Endothelial cell of umbilical vein (primary cell): ENCODE results near the gene PLCB4. TPM values are rescaled to one million over a fixed set of nuclear protein-coding genes. Genes with fewer than 3 reads are reported as not detected.

ENCODE experiments used
- BruUV-seq: library from RNA; stranded (reverse); fragments of 400-500 nt; replicated peaks from 2 replicates; lab custom pipeline; 2021; lab: Mats Ljungman, UMichigan
- CTCF ChIA-PET: fragments of 300-600, 350-600 bp; sonication (Branson Sonifier 250); formaldehyde crosslinking; loops from one replicate; lab custom pipeline; 2021; ENCODE audit warnings: antibody characterized with exemption, inconsistent platforms; lab: Charles Lee
- POLR2A ChIA-PET: fragments of 300-600, 350-600 bp; sonication (Branson Sonifier 250); formaldehyde crosslinking; loops from one replicate; lab custom pipeline; 2021; ENCODE audit warnings: antibody characterized with exemption, inconsistent platforms; lab: Charles Lee
- DNase-seq: peaks from one replicate; pipeline ENCODE4 v3.0.0-alpha.2; 2011; ENCODE audit warnings: low read depth, low spot score
- FAIRE-seq: peaks from 2 replicates; lab custom pipeline; 2011; peaks lifted over from hg19 to GRCh38; lab: Jason Lieb, UNC
- H2AFZ ChIP-seq: 2 replicates; pipeline ENCODE4 v1.6.0; 2012; ENCODE audit warnings: low read depth, low read length, control low read depth, inconsistent platforms
- H3K27ac ChIP-seq: 2 replicates; pipeline ENCODE4 v1.5.1; 2011; ENCODE audit warnings: low read depth, mild to moderate bottlenecking, control low read depth, low read length, moderate library complexity; ENCODE audit not compliant: insufficient read depth
- H3K27me3 ChIP-seq, 2 experiments: 2 replicates each; pipeline versions ENCODE4 v1.6.0 to v1.6.1; 2011; ENCODE audit warnings: low read length in 2 of 2, mixed read lengths in 1 of 2; ENCODE audit not compliant: control insufficient read depth in 2 of 2, insufficient read depth in 2 of 2
- H3K36me3 ChIP-seq, 2 experiments: 2 replicates in 1 of 2; 3 replicates in 1 of 2; pipeline ENCODE4 v1.5.1; 2011; ENCODE audit warnings: low read length in 2 of 2, mild to moderate bottlenecking in 1 of 2, moderate library complexity in 1 of 2; ENCODE audit not compliant: control insufficient read depth in 2 of 2, insufficient read depth in 2 of 2; ENCODE audit errors: extremely low read depth in 1 of 2
- H3K4me1 ChIP-seq: 3 replicates; pipeline ENCODE4 v1.5.1; 2011; ENCODE audit warnings: mild to moderate bottlenecking, low read length; ENCODE audit not compliant: control insufficient read depth, insufficient read depth; ENCODE audit errors: extremely low read depth
- H3K4me2 ChIP-seq: 2 replicates; pipeline ENCODE4 v1.6.1; 2011; ENCODE audit warnings: low read length, control low read depth, mixed read lengths; ENCODE audit not compliant: insufficient read depth
- H3K4me3 ChIP-seq, 3 experiments: fragments of 200-600 bp in 1 of 3; sonication (generic), shearing (Covaris generic) in 1 of 3; replicated peaks in 1 of 3; 2 replicates each; pipeline ENCODE4 v1.5.1; 2011 to 2016; ENCODE audit warnings: control low read depth in 3 of 3, low read length in 3 of 3, mild to moderate bottlenecking in 2 of 3, inconsistent platforms in 1 of 3, low read depth in 1 of 3, moderate library complexity in 1 of 3; ENCODE audit not compliant: insufficient read depth in 1 of 3
- H3K79me2 ChIP-seq: 2 replicates; pipeline ENCODE4 v1.6.0; 2012; ENCODE audit warnings: low read length, inconsistent platforms; ENCODE audit not compliant: control insufficient read depth, insufficient read depth
- H3K9ac ChIP-seq: replicated peaks from 2 replicates; pipeline ENCODE3; 2011; ENCODE audit warnings: low read length, control low read depth; ENCODE audit not compliant: insufficient read depth; ENCODE audit errors: extremely low read depth
- H3K9me1 ChIP-seq: replicated peaks from 3 replicates; pipeline ENCODE4 v1.6.0; 2011; ENCODE audit warnings: mild to moderate bottlenecking, low read length; ENCODE audit not compliant: control insufficient read depth, insufficient read depth; ENCODE audit errors: extremely low read depth
- H3K9me3 ChIP-seq: replicated peaks from 2 replicates; pipeline ENCODE4 v1.5.1; 2012; ENCODE audit warnings: low read length, inconsistent platforms; ENCODE audit not compliant: control insufficient read depth, insufficient read depth
- H4K20me1 ChIP-seq: replicated peaks from 2 replicates; pipeline ENCODE3; 2011; ENCODE audit warnings: mild to moderate bottlenecking, low read length; ENCODE audit not compliant: control insufficient read depth, insufficient read depth; ENCODE audit errors: extremely low read depth
- EZH2 ChIP-seq: IDR thresholded peaks from 2 replicates; pipeline ENCODE4 v1.6.1; 2012; ENCODE audit warnings: borderline replicate concordance, low read depth, mild to moderate bottlenecking, moderate library complexity, low read length, inconsistent platforms; ENCODE audit not compliant: severe bottlenecking
- FOS ChIP-seq: IDR thresholded peaks from 2 replicates; pipeline ENCODE4 v1.6.1; 2011; ENCODE audit warnings: mild to moderate bottlenecking, low read length, moderate library complexity, borderline replicate concordance; ENCODE audit not compliant: insufficient read depth
- GATA2 ChIP-seq: IDR thresholded peaks from 2 replicates; pipeline ENCODE4 v1.7.0; 2011; ENCODE audit warnings: low read depth, mild to moderate bottlenecking, moderate library complexity, mixed read lengths, low read length; ENCODE audit not compliant: insufficient read length, insufficient read depth
- JUN ChIP-seq: IDR thresholded peaks from 2 replicates; pipeline ENCODE4 v1.6.1; 2011; ENCODE audit warnings: borderline replicate concordance, low read depth; ENCODE audit not compliant: insufficient read length, insufficient read depth
- MAX ChIP-seq: IDR thresholded peaks from 2 replicates; pipeline ENCODE4 v1.6.1; 2011; ENCODE audit not compliant: insufficient read depth, insufficient read length
- MYC ChIP-seq: IDR thresholded peaks from one replicate; pipeline ENCODE4 v1.6.1; 2011; ENCODE audit warnings: mild to moderate bottlenecking, low read depth, low read length
- POLR2A ChIP-seq: IDR thresholded peaks from 2 replicates; pipeline ENCODE4 v1.6.1; 2012; ENCODE audit warnings: low read depth, mild to moderate bottlenecking, control low read depth, low read length
- POLR2AphosphoS5 ChIP-seq: IDR thresholded peaks from 2 replicates; pipeline ENCODE4 v1.6.1; 2012; ENCODE audit warnings: low read depth, mild to moderate bottlenecking, control low read depth, low read length, moderate library complexity; ENCODE audit not compliant: insufficient read depth
- dilution Hi-C: fragments of 300-500 bp; cut with MboI; formaldehyde crosslinking; loops from one replicate; pipeline ENCODE4 v1.15.0; 2019; ENCODE audit warnings: low sequenced_read_pairs; ENCODE audit not compliant: extremely low pct_ligation_motif_present
- intact Hi-C: fragments of 100-400 bp; cut with micrococcal nuclease; formaldehyde crosslinking; loops from one replicate; pipeline ENCODE4 v1.10.0; 2022
- polyA plus RNA-seq, 4 experiments: library from polyadenylated mRNA; depleted of rRNA in 3 of 4; stranded (reverse) in 3 of 4; unstranded in 1 of 4; fragments of >200 nt; gene quantifications; 2 replicates each; pipeline versions ENCODE4 v1.2.1 to v1.2.3, GENCODE V29; 2011 to 2012; ENCODE audit warnings: missing spikeins in 1 of 4
- total RNA-seq: library from RNA; stranded (reverse); gene quantifications from 2 replicates; pipeline ENCODE4 v1.2.3, GENCODE V29; 2021
- TF ChIP-seq, protein P1 (sequence below), 2 donors: IDR thresholded peaks; 1 replicate in 1 of 2; 2 replicates in 1 of 2; pipeline ENCODE4 v1.5.1; 2011; ENCODE audit warnings: low read length in 2 of 2, mild to moderate bottlenecking in 2 of 2, moderate library complexity in 2 of 2, control low read depth in 1 of 2, inconsistent platforms in 1 of 2, low read depth in 1 of 2; ENCODE audit not compliant: insufficient read depth in 1 of 2; ENCODE audit errors: extremely low read depth in 1 of 2

The PLCB4 gene
- total and polyA plus RNA-seq, 2 donors (not counting 3 experiments of a cell fraction or from before 2014, with no cell fraction given) = 0.37 to 1.7 TPM

DNA sequence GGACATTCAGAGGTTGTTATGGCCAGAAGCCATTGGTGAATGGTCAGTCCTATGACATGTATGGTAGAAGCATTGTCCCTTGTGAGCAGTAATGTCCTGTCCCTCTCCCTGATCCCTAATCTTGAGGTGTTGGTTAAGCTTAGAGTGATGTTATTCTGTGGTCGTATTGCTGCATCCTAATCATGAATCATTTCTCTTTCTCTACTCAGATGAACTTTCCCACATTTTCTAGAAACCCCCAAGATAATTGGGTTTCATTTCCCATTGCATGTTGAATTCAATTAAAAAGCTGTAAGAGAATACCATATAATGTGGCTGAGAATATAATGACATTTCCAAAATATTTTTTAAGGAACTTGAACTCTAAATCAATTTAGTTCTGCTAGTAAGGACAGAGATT lies 175.1 kb downstream of the PLCB4 start:
- no peak overlapping the region for H2AFZ ChIP-seq
- no peak overlapping the region for H3K4me3 ChIP-seq
- H3K27me3 ChIP-seq = no peaks in the 10 kb centered on the region
- intact Hi-C loops = no loop called here
- no peaks in the 10 kb centered on the region for H3K79me2 ChIP-seq
- no peaks in the 10 kb centered on the region for H3K9me1 ChIP-seq
- no peak overlapping the region for H3K4me2 ChIP-seq
- no TSS peak for BruUV-seq
- FAIRE-seq = no peak
- H3K9ac ChIP-seq = no peak overlapping the region
- H3K36me3 ChIP-seq = no peaks in the 10 kb centered on the region
- peaks cover 14% of the 10 kb centered on the region for H3K4me1 ChIP-seq
- no peak for DNase-seq
- dilution Hi-C loops = no loop called here
- no peaks in the 10 kb centered on the region for H3K9me3 ChIP-seq
- no peaks in the 10 kb centered on the region for H4K20me1 ChIP-seq
- H3K27ac ChIP-seq = no peak overlapping the region
- no peak for TF ChIP-seq MYC
- no peak for TF ChIP-seq JUN
- TF ChIP-seq FOS = no peak
- TF ChIP-seq POLR2AphosphoS5 = no peak
- TF ChIP-seq GATA2 = no peak
- TF ChIP-seq EZH2 = no peak
- TF ChIP-seq, protein P1, sequence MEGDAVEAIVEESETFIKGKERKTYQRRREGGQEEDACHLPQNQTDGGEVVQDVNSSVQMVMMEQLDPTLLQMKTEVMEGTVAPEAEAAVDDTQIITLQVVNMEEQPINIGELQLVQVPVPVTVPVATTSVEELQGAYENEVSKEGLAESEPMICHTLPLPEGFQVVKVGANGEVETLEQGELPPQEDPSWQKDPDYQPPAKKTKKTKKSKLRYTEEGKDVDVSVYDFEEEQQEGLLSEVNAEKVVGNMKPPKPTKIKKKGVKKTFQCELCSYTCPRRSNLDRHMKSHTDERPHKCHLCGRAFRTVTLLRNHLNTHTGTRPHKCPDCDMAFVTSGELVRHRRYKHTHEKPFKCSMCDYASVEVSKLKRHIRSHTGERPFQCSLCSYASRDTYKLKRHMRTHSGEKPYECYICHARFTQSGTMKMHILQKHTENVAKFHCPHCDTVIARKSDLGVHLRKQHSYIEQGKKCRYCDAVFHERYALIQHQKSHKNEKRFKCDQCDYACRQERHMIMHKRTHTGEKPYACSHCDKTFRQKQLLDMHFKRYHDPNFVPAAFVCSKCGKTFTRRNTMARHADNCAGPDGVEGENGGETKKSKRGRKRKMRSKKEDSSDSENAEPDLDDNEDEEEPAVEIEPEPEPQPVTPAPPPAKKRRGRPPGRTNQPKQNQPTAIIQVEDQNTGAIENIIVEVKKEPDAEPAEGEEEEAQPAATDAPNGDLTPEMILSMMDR (IDR thresholded peaks at IDR 0.05; ENCODE audit: extremely low read depth in 1 of 2, insufficient read depth in 1 of 2, low read depth in 1 of 2, low read length in 2 of 2) = no peak
- no peak for TF ChIP-seq MAX
- no peak for TF ChIP-seq POLR2A
- ChIA-PET POLR2A (no interaction called here), CTCF (interaction anchor here (2.4 kb wide), 1 partner anchor 9 kb away, joined by 11 read pairs; no protein-coding TSS in a partner anchor)
